Mammary epithelial cell (primary cell): ENCODE data around the gene CPM.
"Not testable (repeated sequence)": the region's sequence is repeated elsewhere in the genome, so short reads cannot be mapped to it uniquely, and the experiment has no call there.

Experiments used
- EZH2 ChIP-seq: IDR thresholded peaks from 2 replicates; pipeline ENCODE4 v1.6.1; 2012; ENCODE audit warnings: low read length, inconsistent platforms, borderline replicate concordance
- TF ChIP-seq, protein P1 (sequence below), 2 donors: IDR thresholded peaks in 1 of 2; conservative IDR thresholded peaks in 1 of 2; 2 replicates each; pipeline ENCODE4 v1.5.1; 2011 to 2012; ENCODE audit warnings: inconsistent platforms in 2 of 2, low read length in 2 of 2, mild to moderate bottlenecking in 2 of 2, control low read depth in 1 of 2, low read depth in 1 of 2; ENCODE audit not compliant: insufficient read depth in 1 of 2; ENCODE audit errors: extremely low read depth in 1 of 2

DNA sequence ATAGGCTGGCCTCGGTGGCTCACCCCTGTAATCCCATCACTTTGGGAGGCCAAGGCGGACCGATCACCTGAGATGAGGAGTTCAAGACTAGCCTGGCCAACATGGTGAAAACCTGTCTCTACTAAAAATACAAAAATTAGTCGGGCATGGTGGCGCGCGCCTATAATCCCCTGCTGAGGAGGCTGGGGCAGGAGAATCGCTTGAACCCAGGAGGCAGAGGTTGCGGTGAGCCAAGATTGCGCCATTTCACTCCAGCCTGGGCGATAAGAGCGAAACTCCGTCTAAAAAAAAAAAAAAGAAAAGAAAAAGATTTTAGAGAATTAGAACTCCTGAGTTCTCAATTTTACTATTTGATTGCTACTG, 123.0 kb downstream of the CPM start:
- TF ChIP-seq, protein P1, sequence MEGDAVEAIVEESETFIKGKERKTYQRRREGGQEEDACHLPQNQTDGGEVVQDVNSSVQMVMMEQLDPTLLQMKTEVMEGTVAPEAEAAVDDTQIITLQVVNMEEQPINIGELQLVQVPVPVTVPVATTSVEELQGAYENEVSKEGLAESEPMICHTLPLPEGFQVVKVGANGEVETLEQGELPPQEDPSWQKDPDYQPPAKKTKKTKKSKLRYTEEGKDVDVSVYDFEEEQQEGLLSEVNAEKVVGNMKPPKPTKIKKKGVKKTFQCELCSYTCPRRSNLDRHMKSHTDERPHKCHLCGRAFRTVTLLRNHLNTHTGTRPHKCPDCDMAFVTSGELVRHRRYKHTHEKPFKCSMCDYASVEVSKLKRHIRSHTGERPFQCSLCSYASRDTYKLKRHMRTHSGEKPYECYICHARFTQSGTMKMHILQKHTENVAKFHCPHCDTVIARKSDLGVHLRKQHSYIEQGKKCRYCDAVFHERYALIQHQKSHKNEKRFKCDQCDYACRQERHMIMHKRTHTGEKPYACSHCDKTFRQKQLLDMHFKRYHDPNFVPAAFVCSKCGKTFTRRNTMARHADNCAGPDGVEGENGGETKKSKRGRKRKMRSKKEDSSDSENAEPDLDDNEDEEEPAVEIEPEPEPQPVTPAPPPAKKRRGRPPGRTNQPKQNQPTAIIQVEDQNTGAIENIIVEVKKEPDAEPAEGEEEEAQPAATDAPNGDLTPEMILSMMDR (conservative IDR thresholded peaks at IDR 0.05 in 1 of 2, IDR thresholded peaks at IDR 0.05 in 1 of 2; ENCODE audit: extremely low read depth in 1 of 2, insufficient read depth in 1 of 2, low read depth in 1 of 2, low read length in 2 of 2) = not testable (repeated sequence)
- not testable (repeated sequence) for TF ChIP-seq EZH2
